Body of pancreas (tissue), 4 donors: ENCODE measurements around the gene ATG4D.

Experiments
- POLR2A ChIP-seq, 3 donors: fragments of 450-650 bp; IDR thresholded peaks; one replicate each; pipeline ENCODE4 v1.6.1; 2016; ENCODE audit warnings: antibody characterized with exemption in 3 of 3, mild to moderate bottlenecking in 2 of 3
- TF ChIP-seq, protein P1 (sequence below), 7 experiments: fragments of 450-650 bp in 4 of 7; fragments of 200-600 bp in 3 of 7; sonication (generic) in 3 of 7; IDR thresholded peaks; one replicate each; pipeline ENCODE4 v1.5.1; 2016 to 2019; ENCODE audit warnings: antibody characterized with exemption in 7 of 7

DNA sequence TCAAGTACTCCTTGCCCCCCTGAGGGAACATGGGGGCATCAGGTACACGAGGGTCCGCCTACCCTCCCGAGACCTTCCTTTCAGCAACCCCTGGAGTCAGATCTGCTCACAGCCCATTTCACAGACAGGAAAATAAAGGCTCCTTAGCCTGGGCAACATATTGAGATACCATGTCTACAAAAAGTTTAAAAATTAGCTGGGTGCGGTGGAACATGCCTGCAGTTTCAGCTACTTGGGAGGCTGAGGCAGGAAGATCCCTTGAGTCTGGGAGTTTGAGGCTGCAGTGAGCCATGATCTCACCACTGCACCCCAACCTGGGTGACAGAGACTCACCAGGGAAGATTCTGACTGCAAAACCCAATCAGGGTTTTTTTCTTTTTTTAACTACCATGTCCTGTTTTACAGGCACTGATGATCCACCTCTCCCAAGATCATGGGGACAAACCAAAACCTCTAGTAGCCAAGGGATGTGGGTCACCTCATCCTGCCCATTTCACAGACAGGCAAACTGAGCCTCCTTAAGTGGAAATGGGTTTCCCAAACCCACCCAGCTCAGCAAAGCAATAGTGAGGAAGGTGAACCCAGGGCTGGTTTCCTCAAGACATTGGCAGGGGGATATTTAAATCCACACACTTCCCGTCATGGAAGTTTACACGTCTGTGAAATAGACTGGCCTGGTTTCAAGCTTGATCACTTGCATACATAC, 31.5 kb downstream of the ATG4D start:
- no peak for TF ChIP-seq POLR2A (IDR thresholded peaks at IDR 0.05)
- TF ChIP-seq, protein P1, sequence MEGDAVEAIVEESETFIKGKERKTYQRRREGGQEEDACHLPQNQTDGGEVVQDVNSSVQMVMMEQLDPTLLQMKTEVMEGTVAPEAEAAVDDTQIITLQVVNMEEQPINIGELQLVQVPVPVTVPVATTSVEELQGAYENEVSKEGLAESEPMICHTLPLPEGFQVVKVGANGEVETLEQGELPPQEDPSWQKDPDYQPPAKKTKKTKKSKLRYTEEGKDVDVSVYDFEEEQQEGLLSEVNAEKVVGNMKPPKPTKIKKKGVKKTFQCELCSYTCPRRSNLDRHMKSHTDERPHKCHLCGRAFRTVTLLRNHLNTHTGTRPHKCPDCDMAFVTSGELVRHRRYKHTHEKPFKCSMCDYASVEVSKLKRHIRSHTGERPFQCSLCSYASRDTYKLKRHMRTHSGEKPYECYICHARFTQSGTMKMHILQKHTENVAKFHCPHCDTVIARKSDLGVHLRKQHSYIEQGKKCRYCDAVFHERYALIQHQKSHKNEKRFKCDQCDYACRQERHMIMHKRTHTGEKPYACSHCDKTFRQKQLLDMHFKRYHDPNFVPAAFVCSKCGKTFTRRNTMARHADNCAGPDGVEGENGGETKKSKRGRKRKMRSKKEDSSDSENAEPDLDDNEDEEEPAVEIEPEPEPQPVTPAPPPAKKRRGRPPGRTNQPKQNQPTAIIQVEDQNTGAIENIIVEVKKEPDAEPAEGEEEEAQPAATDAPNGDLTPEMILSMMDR (IDR thresholded peaks at IDR 0.05): no peak
